Ishikawa (cell line): ENCODE measurements around the gene LCP1.

Experiments
- CEBPB ChIP-seq: IDR thresholded peaks from 2 replicates; pipeline ENCODE4 v1.6.1; 2012
- CREB1 ChIP-seq: IDR thresholded peaks from 2 replicates; pipeline ENCODE4 v1.6.1; 2012; ENCODE audit warnings: low read depth
- EP300 ChIP-seq: IDR thresholded peaks from 2 replicates; pipeline ENCODE4 v1.6.1; 2012; ENCODE audit warnings: borderline replicate concordance
- FOXM1 ChIP-seq: IDR thresholded peaks from 2 replicates; pipeline ENCODE4 v1.6.1; 2012; ENCODE audit warnings: low read depth, borderline replicate concordance
- MAX ChIP-seq: IDR thresholded peaks from 2 replicates; pipeline ENCODE4 v1.6.1; 2012
- NFIC ChIP-seq: IDR thresholded peaks from 2 replicates; pipeline ENCODE4 v1.6.1; 2012
- RAD21 ChIP-seq: IDR thresholded peaks from 2 replicates; pipeline ENCODE4 v1.6.1; 2012; ENCODE audit warnings: low read depth
- REST ChIP-seq: IDR thresholded peaks from 2 replicates; pipeline ENCODE4 v1.6.1; 2012; ENCODE audit warnings: low read depth, mild to moderate bottlenecking
- TCF12 ChIP-seq: IDR thresholded peaks from 2 replicates; pipeline ENCODE4 v1.6.1; 2012; ENCODE audit warnings: low read depth
- TEAD4 ChIP-seq: IDR thresholded peaks from 2 replicates; pipeline ENCODE4 v1.6.1; 2012
- USF1 ChIP-seq: IDR thresholded peaks from 2 replicates; pipeline ENCODE4 v1.6.1; 2012
- YY1 ChIP-seq: IDR thresholded peaks from 2 replicates; pipeline ENCODE4 v1.6.1; 2012; ENCODE audit warnings: low read depth
- ZBTB7A ChIP-seq: IDR thresholded peaks from 2 replicates; pipeline ENCODE4 v1.6.1; 2012; ENCODE audit warnings: low read depth

- TF ChIP-seq CEBPB, result no peak
- no peak for TF ChIP-seq TEAD4
- TF ChIP-seq CREB1, result no peak
- no peak for TF ChIP-seq ZBTB7A
- no peak for TF ChIP-seq FOXM1
- TF ChIP-seq REST, result no peak
- no peak for TF ChIP-seq YY1
- no peak for TF ChIP-seq NFIC
- TF ChIP-seq USF1, result no peak
- no peak for TF ChIP-seq RAD21
- no peak for TF ChIP-seq MAX
- TF ChIP-seq TCF12, result no peak
- TF ChIP-seq EP300, result no peak
Measured at GRCh38 chr13:46087481-46087880, 94.5 kb downstream of the LCP1 start.
